H1 (cell line): ENCODE data around the gene PRODH2. TPM values are rescaled to one million over a fixed set of nuclear protein-coding genes. Genes with fewer than 3 reads are reported as not detected.

Experiments
- CTCF ChIA-PET: fragments of 300-600 bp; sonication (Branson Sonifier 250); formaldehyde crosslinking; loops from one replicate; lab custom pipeline; 2021; ENCODE audit not compliant: partially characterized antibody; lab: Charles Lee
- POLR2A ChIA-PET: fragments of 300-600 bp; sonication (Branson Sonifier 250); formaldehyde crosslinking; loops from one replicate; lab custom pipeline; 2021; ENCODE audit warnings: inconsistent platforms; ENCODE audit not compliant: partially characterized antibody; lab: Charles Lee
- DNase-seq, 2 experiments: peaks; one replicate each; pipeline versions ENCODE4 v3.0.0 to v3.0.0-alpha.2; 2010 to 2022; ENCODE audit warnings: low spot score in 2 of 2, low read depth in 1 of 2, mixed read lengths in 1 of 2
- FAIRE-seq: peaks from 2 replicates; lab custom pipeline; 2011; peaks lifted over from hg19 to GRCh38; lab: Jason Lieb, UNC
- H2AFZ ChIP-seq: 2 replicates; pipeline ENCODE4 v1.8.1; 2012; ENCODE audit warnings: low read length, inconsistent platforms
- H2AK5ac ChIP-seq: 2 replicates; pipeline ENCODE4 v1.6.1; 2013; ENCODE audit warnings: low read depth, low read length
- H2BK120ac ChIP-seq: replicated peaks from 2 replicates; pipeline ENCODE3; 2013; ENCODE audit warnings: low read depth, low read length, inconsistent platforms
- H2BK12ac ChIP-seq: 2 replicates; pipeline ENCODE4 v1.6.1; 2013; ENCODE audit warnings: low read depth, low read length
- H2BK15ac ChIP-seq: 2 replicates; pipeline ENCODE4 v1.6.1; 2013; ENCODE audit warnings: low read length
- H2BK20ac ChIP-seq: 2 replicates; pipeline ENCODE4 v1.6.1; 2013; ENCODE audit warnings: low read length
- H2BK5ac ChIP-seq: 2 replicates; pipeline ENCODE4 v1.6.1; 2013; ENCODE audit warnings: low read depth, low read length
- H3K14ac ChIP-seq: 2 replicates; pipeline ENCODE4 v1.6.1; 2013; ENCODE audit warnings: inconsistent platforms; ENCODE audit not compliant: insufficient read length
- H3K18ac ChIP-seq: 2 replicates; pipeline ENCODE4 v1.6.1; 2013; ENCODE audit warnings: low read length; ENCODE audit errors: extremely low read depth
- H3K23ac ChIP-seq: 2 replicates; pipeline ENCODE4 v1.6.1; 2013; ENCODE audit warnings: inconsistent platforms; ENCODE audit not compliant: insufficient read length
- H3K23me2 ChIP-seq: 2 replicates; pipeline ENCODE4 v1.6.1; 2013; ENCODE audit warnings: low read depth, low read length
- H3K27ac ChIP-seq: 2 replicates; pipeline ENCODE4 v1.6.1; 2011; ENCODE audit warnings: low read depth, low read length, inconsistent platforms
- H3K27me3 ChIP-seq, 4 experiments: replicated peaks in 1 of 4; 1 replicate in 1 of 4; 2 replicates in 3 of 4; pipeline versions ENCODE4 v1.6.1 to v1.8.1; 2011 to 2013; ENCODE audit warnings: low read length in 3 of 4, mild to moderate bottlenecking in 3 of 4, inconsistent platforms in 2 of 4, mixed read lengths in 2 of 4, moderate library complexity in 1 of 4; ENCODE audit not compliant: control insufficient read depth in 3 of 4, insufficient read depth in 3 of 4; ENCODE audit errors: extremely low read depth in 1 of 4
- H3K36me3 ChIP-seq, 4 experiments: 2 replicates each; pipeline versions ENCODE4 v1.6.1 to v1.8.1; 2011 to 2013; ENCODE audit warnings: mild to moderate bottlenecking in 4 of 4, low read length in 3 of 4, moderate library complexity in 2 of 4, control low read depth in 1 of 4, inconsistent platforms in 1 of 4; ENCODE audit not compliant: insufficient read depth in 4 of 4, control insufficient read depth in 2 of 4
- H3K4ac ChIP-seq: replicated peaks from 2 replicates; pipeline ENCODE3; 2013; ENCODE audit warnings: low read length, low read depth, mixed read lengths, inconsistent platforms; ENCODE audit not compliant: insufficient read length
- H3K4me1 ChIP-seq, 4 experiments: replicated peaks in 1 of 4; 1 replicate in 1 of 4; 2 replicates in 3 of 4; pipeline versions ENCODE4 v1.6.1 to v1.8.1; 2011 to 2013; ENCODE audit warnings: low read length in 3 of 4, inconsistent platforms in 2 of 4, mixed read lengths in 1 of 4; ENCODE audit not compliant: insufficient read depth in 4 of 4, control insufficient read depth in 3 of 4
- H3K4me2 ChIP-seq, 2 experiments: 2 replicates each; pipeline versions ENCODE4 v1.6.1 to v1.8.1; 2011 to 2013; ENCODE audit warnings: low read depth in 2 of 2, low read length in 2 of 2, control low read depth in 1 of 2, inconsistent platforms in 1 of 2, mild to moderate bottlenecking in 1 of 2; ENCODE audit not compliant: insufficient read depth in 1 of 2
- H3K4me3 ChIP-seq, 4 experiments: fragments of 200-600, 300-600 bp in 1 of 4; sonication (generic), shearing (Covaris generic), sonication (Bioruptor Twin) in 1 of 4; 2 replicates each; pipeline versions ENCODE4 v1.5.1 to v1.8.1; 2011 to 2016; ENCODE audit warnings: low read length in 4 of 4, low read depth in 3 of 4, control low read depth in 2 of 4, inconsistent platforms in 2 of 4, mild to moderate bottlenecking in 2 of 4, mixed read lengths in 1 of 4, moderate library complexity in 1 of 4; ENCODE audit not compliant: insufficient read depth in 2 of 4; ENCODE audit errors: extremely low read depth in 1 of 4
- H3K56ac ChIP-seq: replicated peaks from 2 replicates; pipeline ENCODE3; 2013; ENCODE audit warnings: low read depth, mild to moderate bottlenecking, mixed read lengths, low read length, inconsistent platforms; ENCODE audit not compliant: insufficient read length
- H3K79me1 ChIP-seq: 2 replicates; pipeline ENCODE4 v1.6.1; 2013; ENCODE audit warnings: low read depth, low read length, control low read depth
- H3K79me2 ChIP-seq, 2 experiments: 2 replicates each; pipeline versions ENCODE4 v1.6.1 to v1.8.1; 2012 to 2013; ENCODE audit warnings: low read length in 2 of 2, mild to moderate bottlenecking in 2 of 2, inconsistent platforms in 1 of 2; ENCODE audit not compliant: insufficient read depth in 2 of 2, control insufficient read depth in 1 of 2
- H3K9ac ChIP-seq, 4 experiments: replicated peaks in 1 of 4; 1 replicate in 1 of 4; 2 replicates in 3 of 4; pipeline versions ENCODE4 v1.6.1 to v1.8.1; 2011 to 2013; ENCODE audit warnings: low read depth in 3 of 4, low read length in 3 of 4, control low read depth in 2 of 4, mild to moderate bottlenecking in 2 of 4, moderate library complexity in 2 of 4, inconsistent platforms in 1 of 4; ENCODE audit errors: extremely low read depth in 1 of 4
- H3K9me3 ChIP-seq, 2 experiments: 2 replicates each; pipeline versions ENCODE4 v1.6.1 to v1.8.1; 2012 to 2013; ENCODE audit warnings: mild to moderate bottlenecking in 2 of 2, moderate library complexity in 2 of 2, control low read depth in 1 of 2, inconsistent platforms in 1 of 2, low read depth in 1 of 2, low read length in 1 of 2, mixed read lengths in 1 of 2; ENCODE audit not compliant: insufficient read depth in 2 of 2
- H4K20me1 ChIP-seq, 2 experiments: replicated peaks in 1 of 2; 2 replicates each; pipeline versions ENCODE3 to v1.8.1; 2011 to 2013; ENCODE audit warnings: inconsistent platforms in 2 of 2, low read length in 2 of 2, mild to moderate bottlenecking in 1 of 2; ENCODE audit not compliant: insufficient read depth in 2 of 2, control insufficient read depth in 1 of 2
- H4K5ac ChIP-seq: 2 replicates; pipeline ENCODE4 v1.6.1; 2013; ENCODE audit warnings: low read length, low read depth, mixed read lengths, inconsistent platforms; ENCODE audit not compliant: insufficient read length
- H4K8ac ChIP-seq: 2 replicates; pipeline ENCODE4 v1.8.0; 2013; ENCODE audit warnings: mild to moderate bottlenecking, moderate library complexity, low read length, inconsistent platforms; ENCODE audit not compliant: insufficient read depth; ENCODE audit errors: extremely low read depth
- H4K91ac ChIP-seq: replicated peaks from 2 replicates; pipeline ENCODE3; 2013; ENCODE audit warnings: low read length, mixed read lengths, inconsistent platforms; ENCODE audit not compliant: insufficient read length
- EZH2 ChIP-seq: fragments of 200-600 bp; sonication (generic); IDR thresholded peaks from 2 replicates; pipeline ENCODE4 v1.7.1; 2012; ENCODE audit warnings: low read depth, mild to moderate bottlenecking, moderate library complexity, low read length, inconsistent platforms; ENCODE audit not compliant: severe bottlenecking
- SUZ12 ChIP-seq: fragments of 200-600 bp; sonication (generic); IDR thresholded peaks from 2 replicates; pipeline ENCODE4 v1.6.1; 2012; ENCODE audit warnings: mild to moderate bottlenecking, inconsistent platforms, low read length, moderate library complexity, mixed read lengths
- WGBS, 2 experiments: shearing (Covaris generic) in 1 of 2; methylation state at CpG; one replicate each; pipeline versions ENCODE4 v1.1.6 to v1.1.7; 2013 to 2015; ENCODE audit warnings: low lambda C conversion rate in 2 of 2, mixed read lengths in 2 of 2, inconsistent platforms in 1 of 2, low coverage in 1 of 2, missing lambda C conversion rate in 1 of 2; ENCODE audit not compliant: insufficient replicate concordance in 2 of 2, insufficient coverage in 1 of 2, insufficient read length in 1 of 2; ENCODE audit errors: extremely low coverage in 1 of 2, missing lambda C conversion rate in 1 of 2; 5-methylcytosine and 5-hydroxymethylcytosine counted together
- polyA plus RNA-seq, 7 experiments: library from polyadenylated mRNA; depleted of rRNA in 3 of 7; stranded (reverse) in 5 of 7; unstranded in 2 of 7; fragments of >200 nt in 5 of 7; fragments of 200-250 nt in 2 of 7; gene quantifications; 1 replicate in 5 of 7; 2 replicates in 1 of 7; 4 replicates in 1 of 7; pipeline versions ENCODE4 v1.2.1 to v1.2.3, GENCODE V29; 2011 to 2013; ENCODE audit warnings: missing spikeins in 2 of 7, mixed read lengths in 2 of 7
- total RNA-seq: library from RNA; stranded (reverse); fragmentation: NEBNext Ultra II Directional; extraction: Animal tissue kit (Norgen Biotek cat#: 25700); gene quantifications from 2 replicates; pipeline ENCODE4 v1.2.1, GENCODE V29; 2021

Gene PRODH2
- total and polyA plus RNA-seq, 2 of the 8 experiments (the other 6 are each of a cell fraction or from before 2014, with no cell fraction given) = not detected

DNA sequence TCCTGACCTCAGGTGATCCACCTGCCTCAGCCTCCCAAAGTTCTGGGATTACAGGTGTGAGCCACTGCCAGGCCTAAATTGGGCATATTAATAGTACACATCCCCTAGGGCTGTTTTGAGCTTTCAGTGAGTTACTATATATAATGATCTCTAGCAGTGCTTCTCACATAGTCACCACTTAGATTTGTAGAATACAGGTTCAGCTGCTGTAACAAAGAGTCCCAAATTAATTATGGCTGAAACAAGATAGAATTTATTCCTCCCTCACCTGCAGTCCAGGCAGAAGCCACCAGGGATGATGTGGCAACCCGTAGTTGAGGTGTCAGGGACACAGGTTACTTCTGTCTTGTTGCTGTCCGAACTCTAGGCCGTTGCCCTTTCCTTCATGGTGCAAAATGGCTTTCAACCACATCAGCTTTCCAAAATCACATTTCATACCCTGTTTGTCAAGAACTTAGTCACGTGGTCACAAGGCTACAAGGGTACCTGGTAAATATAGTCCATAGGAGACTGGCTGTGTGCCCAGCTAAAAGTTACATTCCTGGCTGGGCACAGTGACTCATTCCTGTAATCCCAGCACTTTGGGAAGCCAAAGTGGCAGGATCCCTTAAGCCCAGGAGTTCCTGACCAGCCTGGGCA lies 51.8 kb downstream of the PRODH2 start:
- peaks cover 0 to 6% of the 10 kb centered on the region in 2 experiments; a peak in 2 of 4 replicates for H3K79me2 ChIP-seq
- WGBS, 2 experiments = 88% methylated on average over 4 of the region's 4 CpGs; no CpG with 5 or more reads in 1 of the 2 experiments
- no peaks in the 10 kb centered on the region for H3K9me3 ChIP-seq
- no peak overlapping the region for H3K9ac ChIP-seq
- TF ChIP-seq SUZ12 (no peak), EZH2 (no peak)
- H2BK20ac ChIP-seq = no peak overlapping the region
- H4K91ac ChIP-seq = no peak overlapping the region
- peaks cover 0 to 12% (median 8%) of the 10 kb centered on the region in 4 experiments; a peak in 5 of 7 replicates for H3K4me1 ChIP-seq
- H3K79me1 ChIP-seq = peaks cover 4% of the 10 kb centered on the region
- H2BK12ac ChIP-seq = no peak overlapping the region
- H3K56ac ChIP-seq = no peak overlapping the region
- H3K14ac ChIP-seq = no peak overlapping the region
- no peak overlapping the region for H4K5ac ChIP-seq
- no peak overlapping the region for H2AK5ac ChIP-seq
- no peak overlapping the region for H3K18ac ChIP-seq
- no peak for DNase-seq
- peaks cover 0 to 9% (median 6%) of the 10 kb centered on the region in 4 experiments; a peak in 5 of 7 replicates for H3K27me3 ChIP-seq
- no peak overlapping the region for H4K8ac ChIP-seq
- H3K23ac ChIP-seq = no peak overlapping the region
- H4K20me1 ChIP-seq = peaks cover 2 to 8% of the 10 kb centered on the region in 2 experiments
- no peak overlapping the region for H2BK15ac ChIP-seq
- no peak overlapping the region for H3K4me2 ChIP-seq
- peaks cover 8% of the 10 kb centered on the region; the same call in 1 of the 2 replicates for H3K23me2 ChIP-seq
- no peak overlapping the region for H3K27ac ChIP-seq
- no peak overlapping the region for H2BK120ac ChIP-seq
- peaks cover 2 to 16% (median 6%) of the 10 kb centered on the region in 4 experiments; a peak in 5 of 8 replicates for H3K36me3 ChIP-seq
- no peak overlapping the region for H2BK5ac ChIP-seq
- CTCF ChIA-PET = interaction anchor here (1.5 to 1.9 kb wide), 2 partner anchors 24 to 58 kb away, joined by 3 to 5 read pairs; no protein-coding TSS in a partner anchor
- no peak overlapping the region for H2AFZ ChIP-seq
- no peak overlapping the region for H3K4me3 ChIP-seq
- no peak overlapping the region for H3K4ac ChIP-seq
- no peak for FAIRE-seq
- POLR2A ChIA-PET = interaction anchor here (1.4 to 1.5 kb wide), 2 partner anchors 12 to 13 kb away, joined by 3 to 6 read pairs; partner anchors contain the start of gene LIN37
